ENCODE measurements around the gene CPPED1. TPM values are rescaled to one million over a fixed set of nuclear protein-coding genes. Genes with fewer than 3 reads are reported as not detected.
"Not testable (repeated sequence)": the region's sequence is repeated elsewhere in the genome, so short reads cannot be mapped to it uniquely, and the experiment has no call there.

The CPPED1 gene
- total RNA-seq, 1 donor from 2014 or later: 17.8 TPM

DNA sequence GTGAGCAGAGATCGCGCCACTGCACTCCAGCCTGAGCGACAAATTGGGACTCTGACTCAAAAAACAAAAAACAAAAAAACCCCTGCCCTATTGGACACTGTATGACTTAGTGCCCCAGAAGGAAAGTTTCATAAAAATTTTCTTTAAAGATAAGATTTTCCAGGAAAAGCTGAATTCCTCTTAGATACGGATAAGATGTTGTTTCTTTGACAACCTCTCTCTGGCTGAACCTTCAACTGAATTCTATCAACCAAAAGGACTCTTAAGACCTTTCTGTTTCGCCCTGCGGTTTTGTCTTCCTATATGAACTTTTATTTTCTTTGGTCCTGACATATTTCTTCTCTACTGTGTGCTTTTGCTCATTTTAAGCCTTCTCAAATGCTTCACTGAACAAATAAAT, 35.8 kb downstream of the CPPED1 start:
- Mint-ChIP-seq H3K36me3 (ENCODE audit: unreplicated experiment) (peaks cover 6% of the 10 kb centered on the region), H3K9me3 (ENCODE audit: unreplicated experiment) (no peaks in the 10 kb centered on the region), H3K4me3 (ENCODE audit: unreplicated experiment) (no peak overlapping the region), H3K27ac (ENCODE audit: unreplicated experiment) (no peak overlapping the region), H3K27me3 (ENCODE audit: unreplicated experiment) (no peaks in the 10 kb centered on the region), H3K4me1 (ENCODE audit: unreplicated experiment) (peaks cover 5% of the 10 kb centered on the region)
- DNase-seq (ENCODE audit: extremely low spot score, unreplicated experiment): no peak
- no peak for TF ChIP-seq CTCF (IDR thresholded peaks at IDR 0.05)

DNA sequence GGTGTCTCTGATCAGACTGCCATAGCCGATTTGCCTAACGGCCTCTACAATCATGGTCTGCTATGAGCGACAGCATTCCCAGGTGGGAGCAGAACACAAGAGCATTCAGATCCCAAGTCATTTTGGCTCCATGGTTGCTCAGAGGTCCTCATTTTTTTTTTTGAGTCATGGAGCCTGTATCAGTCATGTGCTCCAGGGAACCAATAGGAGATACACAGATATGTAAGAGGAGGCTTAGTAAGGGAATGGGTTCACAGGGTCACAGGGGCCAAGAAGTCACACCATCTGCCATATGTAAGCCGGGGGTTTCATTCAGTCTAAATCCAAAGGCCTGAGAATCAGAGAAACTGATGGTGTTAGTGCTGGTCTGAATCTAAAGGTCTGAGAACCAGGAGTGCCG, 36.8 kb downstream of the CPPED1 start:
- DNase-seq (ENCODE audit: extremely low spot score, unreplicated experiment): no peak
- H3K27me3 Mint-ChIP-seq (ENCODE audit: unreplicated experiment): no peaks in the 10 kb centered on the region
- no peak overlapping the region for H3K27ac Mint-ChIP-seq (ENCODE audit: unreplicated experiment)
- peaks cover 9% of the 10 kb centered on the region for H3K36me3 Mint-ChIP-seq (ENCODE audit: unreplicated experiment)
- H3K9me3 Mint-ChIP-seq (ENCODE audit: unreplicated experiment): no peaks in the 10 kb centered on the region
- TF ChIP-seq CTCF (IDR thresholded peaks at IDR 0.05): no peak
- no peak overlapping the region for H3K4me3 Mint-ChIP-seq (ENCODE audit: unreplicated experiment)
- H3K4me1 Mint-ChIP-seq (ENCODE audit: unreplicated experiment): peaks cover 11% of the 10 kb centered on the region

DNA sequence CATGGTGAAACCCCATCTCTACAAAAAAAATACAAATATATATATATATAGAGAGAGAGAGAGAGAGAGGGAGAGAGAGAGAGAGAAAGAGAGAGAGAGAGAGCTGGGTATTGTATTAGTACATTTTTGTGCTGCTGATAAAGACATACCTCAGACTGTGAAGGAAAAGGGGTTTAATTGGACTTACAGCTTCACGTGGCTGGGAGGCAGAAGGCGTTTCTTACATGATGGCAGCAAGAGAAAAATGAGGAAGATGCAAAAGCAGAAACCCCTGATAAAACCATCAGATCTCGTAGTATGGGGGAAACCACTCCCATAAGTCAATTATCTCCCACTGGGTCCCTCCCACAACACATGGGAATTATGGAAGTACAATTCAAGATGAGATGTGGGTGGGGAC, 37.5 kb downstream of the CPPED1 start:
- H3K27me3 Mint-ChIP-seq (ENCODE audit: unreplicated experiment); DNase-seq (ENCODE audit: extremely low spot score, unreplicated experiment); H3K4me3 Mint-ChIP-seq (ENCODE audit: unreplicated experiment); H3K9me3 Mint-ChIP-seq (ENCODE audit: unreplicated experiment); H3K27ac Mint-ChIP-seq (ENCODE audit: unreplicated experiment); H3K36me3 Mint-ChIP-seq (ENCODE audit: unreplicated experiment): not testable (repeated sequence)
- H3K4me1 Mint-ChIP-seq (ENCODE audit: unreplicated experiment): peaks cover 11% of the 10 kb centered on the region

DNA sequence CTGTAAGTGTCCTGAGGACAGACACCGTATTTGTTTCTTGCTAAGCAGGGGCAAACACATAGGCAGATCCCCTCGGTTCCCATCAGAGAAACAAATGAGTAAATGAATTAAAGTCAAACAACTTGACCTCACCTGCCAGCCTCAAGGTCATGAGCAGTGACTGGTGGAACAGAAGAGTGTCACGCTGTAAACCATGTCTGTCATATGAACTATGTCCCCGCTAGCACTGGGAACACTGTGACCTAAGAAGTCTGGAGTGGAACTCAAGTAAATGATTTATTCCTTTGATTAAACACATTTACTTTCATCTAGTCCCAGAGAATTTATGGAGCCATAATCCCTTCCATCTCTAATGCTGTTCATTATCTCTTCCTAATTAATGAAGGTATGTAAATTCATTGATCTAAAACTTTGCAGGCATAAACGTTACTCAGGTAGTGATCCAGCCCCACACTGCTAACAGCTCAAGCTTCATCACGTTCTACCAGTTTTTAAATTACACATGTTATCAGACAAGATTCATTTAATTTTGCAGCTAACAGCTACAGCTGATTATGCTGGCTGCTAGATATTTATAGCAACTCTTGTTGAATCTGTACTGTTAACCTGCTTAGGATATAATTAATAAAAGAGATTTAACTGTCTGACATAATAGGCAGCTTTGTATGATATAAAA, 38.7 kb downstream of the CPPED1 start:
- peaks cover 5% of the 10 kb centered on the region for H3K36me3 Mint-ChIP-seq (ENCODE audit: unreplicated experiment)
- no peak overlapping the region for H3K27ac Mint-ChIP-seq (ENCODE audit: unreplicated experiment)
- no peaks in the 10 kb centered on the region for H3K27me3 Mint-ChIP-seq (ENCODE audit: unreplicated experiment)
- H3K4me3 Mint-ChIP-seq (ENCODE audit: unreplicated experiment): no peak overlapping the region
- peaks cover 10% of the 10 kb centered on the region for H3K4me1 Mint-ChIP-seq (ENCODE audit: unreplicated experiment)
- H3K9me3 Mint-ChIP-seq (ENCODE audit: unreplicated experiment): no peaks in the 10 kb centered on the region
- DNase-seq (ENCODE audit: extremely low spot score, unreplicated experiment): no peak
- TF ChIP-seq CTCF (IDR thresholded peaks at IDR 0.05): no peak

GRCh38 chr16:12763517-12763916, 40.2 kb downstream of the CPPED1 start:
- Mint-ChIP-seq H3K4me3 (ENCODE audit: unreplicated experiment) (no peak overlapping the region), H3K27me3 (ENCODE audit: unreplicated experiment) (no peaks in the 10 kb centered on the region), H3K27ac (ENCODE audit: unreplicated experiment) (no peak overlapping the region)

More at GRCh38 chr16:12763517-12763916, 40.2 kb downstream of the CPPED1 start:
- DNase-seq (ENCODE audit: extremely low spot score, unreplicated experiment): no peak
- no peak for TF ChIP-seq CTCF (IDR thresholded peaks at IDR 0.05)
- peaks cover 12% of the 10 kb centered on the region for H3K4me1 Mint-ChIP-seq (ENCODE audit: unreplicated experiment)
- no peaks in the 10 kb centered on the region for H3K9me3 Mint-ChIP-seq (ENCODE audit: unreplicated experiment)
- peaks cover 6% of the 10 kb centered on the region for H3K36me3 Mint-ChIP-seq (ENCODE audit: unreplicated experiment)

Data from osteocyte (in vitro differentiated cells).